SK-N-SH (cell line): ENCODE results near the gene AMPH. TPM values are rescaled to one million over a fixed set of nuclear protein-coding genes. Genes with fewer than 3 reads are reported as not detected.

Experiments
- CTCF ChIA-PET: fragments of 300-600, 350-600 bp; formaldehyde crosslinking; extraction: SDS; loops from one replicate; lab custom pipeline; 2021; lab: Yijun Ruan, JAX
- POLR2A ChIA-PET: fragments of 350-600 bp; sonication (Branson Sonifier 250); formaldehyde crosslinking; extraction: SDS; loops from one replicate; lab custom pipeline; 2020; ENCODE audit warnings: antibody characterized with exemption, inconsistent platforms; lab: Yijun Ruan, JAX
- DNase-seq: peaks from one replicate; pipeline ENCODE4 v3.0.0; 2012
- H2AFZ ChIP-seq: fragments of 200-600 bp; sonication (generic); 2 replicates; pipeline ENCODE4 v1.8.1; 2016; ENCODE audit warnings: antibody characterized with exemption, mild to moderate bottlenecking, low read depth
- H3F3A ChIP-seq: fragments of 200-600 bp; sonication (generic); replicated peaks from 2 replicates; pipeline ENCODE3; 2016; ENCODE audit warnings: antibody characterized with exemption, mild to moderate bottlenecking; ENCODE audit not compliant: insufficient read depth
- H3K27ac ChIP-seq, 2 experiments: fragments of 200-500 bp in 1 of 2; fragments of 200-600 bp in 1 of 2; sonication (Bioruptor generic) in 1 of 2; sonication (generic), shearing (Covaris generic) in 1 of 2; 2 replicates each; pipeline versions ENCODE4 v1.5.1 to v1.6.1; 2014 to 2016; ENCODE audit warnings: low read depth in 2 of 2, inconsistent platforms in 1 of 2, low read length in 1 of 2, mild to moderate bottlenecking in 1 of 2, mixed read lengths in 1 of 2
- H3K27me3 ChIP-seq: fragments of 200-600 bp; sonication (generic), shearing (Covaris generic); 2 replicates; pipeline ENCODE4 v1.6.1; 2016; ENCODE audit warnings: mixed run types; ENCODE audit not compliant: insufficient read depth
- H3K36me3 ChIP-seq, 2 experiments: fragments of 200-500 bp in 1 of 2; fragments of 200-600 bp in 1 of 2; sonication (Bioruptor generic) in 1 of 2; sonication (generic) in 1 of 2; replicated peaks in 1 of 2; 2 replicates each; pipeline versions ENCODE3 to v1.5.1; 2014 to 2016; ENCODE audit warnings: low read length in 1 of 2, mild to moderate bottlenecking in 1 of 2; ENCODE audit not compliant: insufficient read depth in 2 of 2, control insufficient read depth in 1 of 2
- H3K4me1 ChIP-seq, 2 experiments: fragments of 200-500 bp in 1 of 2; fragments of 200-600 bp in 1 of 2; sonication (Bioruptor generic) in 1 of 2; sonication (generic), shearing (Covaris generic) in 1 of 2; 2 replicates each; pipeline versions ENCODE4 v1.5.1 to v1.6.1; 2014 to 2016; ENCODE audit warnings: low read depth in 1 of 2, low read length in 1 of 2, mixed run types in 1 of 2; ENCODE audit not compliant: insufficient read depth in 2 of 2, control insufficient read depth in 1 of 2
- H3K4me2 ChIP-seq: fragments of 200-600 bp; sonication (generic), shearing (Covaris generic); 2 replicates; pipeline ENCODE4 v1.6.1; 2017; ENCODE audit warnings: mixed run types
- H3K4me3 ChIP-seq, 2 experiments: fragments of 200-500 bp in 1 of 2; fragments of 200-600 bp in 1 of 2; sonication (Bioruptor generic) in 1 of 2; sonication (generic), shearing (Covaris generic) in 1 of 2; 2 replicates each; pipeline versions ENCODE4 v1.5.1 to v1.8.1; 2014 to 2016; ENCODE audit warnings: low read depth in 2 of 2, inconsistent platforms in 1 of 2, low read length in 1 of 2, mild to moderate bottlenecking in 1 of 2, mixed read lengths in 1 of 2, moderate library complexity in 1 of 2
- H3K79me2 ChIP-seq: fragments of 200-600 bp; sonication (generic); 2 replicates; pipeline ENCODE4 v1.8.1; 2017; ENCODE audit warnings: mild to moderate bottlenecking; ENCODE audit not compliant: insufficient read depth
- H3K9ac ChIP-seq: fragments of 200-600 bp; sonication (generic); 2 replicates; pipeline ENCODE4 v1.6.1; 2017; ENCODE audit warnings: mixed run types
- H3K9me2 ChIP-seq: fragments of 200-600 bp; sonication (generic); 2 replicates; pipeline ENCODE4 v1.6.1; 2017; ENCODE audit warnings: mixed run types
- H3K9me3 ChIP-seq: fragments of 200-600 bp; sonication (generic); 2 replicates; pipeline ENCODE4 v1.6.1; 2017; ENCODE audit warnings: mixed run types, mild to moderate bottlenecking, moderate library complexity
- H4K20me1 ChIP-seq: fragments of 200-600 bp; sonication (generic); 2 replicates; pipeline ENCODE4 v1.6.1; 2017; ENCODE audit warnings: mild to moderate bottlenecking, mixed run types; ENCODE audit not compliant: insufficient read depth
- CHD2 ChIP-seq: fragments of 150-350 bp; IDR thresholded peaks from 2 replicates; pipeline ENCODE4 v1.6.1; 2018; ENCODE audit warnings: low read length; ENCODE audit not compliant: partially characterized antibody
- EP300 ChIP-seq, 2 experiments: IDR thresholded peaks; 2 replicates each; pipeline versions ENCODE4 v1.4.0 to v1.6.1; 2012; ENCODE audit warnings: borderline replicate concordance in 1 of 2, low read depth in 1 of 2, low read length in 1 of 2
- EZH2phosphoT487 ChIP-seq: fragments of 200-600 bp; sonication (generic); IDR thresholded peaks from 2 replicates; pipeline ENCODE4 v1.6.1; 2017; ENCODE audit warnings: low read depth, mixed run types, mild to moderate bottlenecking, antibody characterized with exemption, moderate library complexity, borderline replicate concordance
- JUND ChIP-seq: IDR thresholded peaks from 2 replicates; pipeline ENCODE4 v1.4.0; 2012
- MAX ChIP-seq: IDR thresholded peaks from 2 replicates; pipeline ENCODE4 v1.4.0; 2012; ENCODE audit warnings: low read depth
- MEF2A ChIP-seq: IDR thresholded peaks from 2 replicates; pipeline ENCODE4 v1.4.0; 2012; ENCODE audit warnings: low read depth, borderline replicate concordance
- MXI1 ChIP-seq: IDR thresholded peaks from 2 replicates; pipeline ENCODE4 v1.6.1; 2012; ENCODE audit warnings: mild to moderate bottlenecking, low read depth, low read length, improper control_type of control experiment
- NRF1 ChIP-seq: IDR thresholded peaks from 2 replicates; pipeline ENCODE4 v1.6.1; 2012; ENCODE audit warnings: low read depth, mild to moderate bottlenecking, low read length
- POLR2AphosphoS5 ChIP-seq: IDR thresholded peaks from 2 replicates; pipeline ENCODE4 v1.6.1; 2012; ENCODE audit warnings: low read depth, low read length
- SIN3A ChIP-seq: IDR thresholded peaks from 2 replicates; pipeline ENCODE4 v1.6.1; 2012; ENCODE audit warnings: low read depth, mild to moderate bottlenecking, low read length, moderate library complexity, borderline replicate concordance
- TAF1 ChIP-seq: IDR thresholded peaks from 2 replicates; pipeline ENCODE4 v1.6.1; 2012; ENCODE audit warnings: low read depth, mild to moderate bottlenecking, low read length, moderate library complexity, borderline replicate concordance
- TEAD4 ChIP-seq: IDR thresholded peaks from 2 replicates; pipeline ENCODE4 v1.4.0; 2012; ENCODE audit warnings: mild to moderate bottlenecking, borderline replicate concordance; ENCODE audit not compliant: insufficient read depth
- USF2 ChIP-seq: fragments of 150-350 bp; IDR thresholded peaks from 2 replicates; pipeline ENCODE4 v1.6.1; 2017; ENCODE audit warnings: antibody characterized with exemption, low read length, low read depth, borderline replicate concordance
- WGBS: methylation state at CpG from one replicate; pipeline ENCODE4 v1.1.6; 2017; ENCODE audit warnings: low lambda C conversion rate; 5-methylcytosine and 5-hydroxymethylcytosine counted together
- polyA plus RNA-seq, 3 experiments: library from polyadenylated mRNA; depleted of rRNA; stranded (reverse); fragments of >200 nt; gene quantifications; 2 replicates each; pipeline ENCODE4 v1.2.3, GENCODE V29; 2012
- TF ChIP-seq, protein P1 (sequence below): IDR thresholded peaks from 2 replicates; pipeline ENCODE4 v1.4.0; 2012; ENCODE audit warnings: low read depth, borderline replicate concordance
- TF ChIP-seq, protein P2 (sequence below): fragments of 200-600 bp; sonication (generic); IDR thresholded peaks from 2 replicates; pipeline ENCODE4 v1.6.1; 2017; ENCODE audit warnings: antibody characterized with exemption, mild to moderate bottlenecking, moderate library complexity

Gene AMPH
- polyA plus RNA-seq, 1 of the 3 experiments (the other 2 are of a cell fraction) = 0.08 TPM

GRCh38 chr7:38561166-38561565 is 70.0 kb downstream of the AMPH start:
- Histone ChIP-seq H3K27ac (no peak overlapping the region), H3K36me3 (no peaks in the 10 kb centered on the region), H2AFZ (no peak overlapping the region), H3K4me3 (no peak overlapping the region), H3K9ac (no peak overlapping the region), H3K4me1 (no peaks in the 10 kb centered on the region), H3K9me3 (no peaks in the 10 kb centered on the region), H3K4me2 (no peak overlapping the region), H3F3A (no peaks in the 10 kb centered on the region), H3K27me3 (no peaks in the 10 kb centered on the region), H3K79me2 (no peaks in the 10 kb centered on the region), H4K20me1 (no peaks in the 10 kb centered on the region), H3K9me2 (no peaks in the 10 kb centered on the region)
- TF ChIP-seq MEF2A (no peak), CHD2 (no peak), MAX (no peak), TAF1 (no peak), USF2 (no peak), NRF1 (no peak), JUND (no peak), TEAD4 (no peak), POLR2AphosphoS5 (no peak), EP300 (IDR thresholded peaks at IDR 0.05; ENCODE audit: borderline replicate concordance in 1 of 2, low read depth in 1 of 2, low read length in 1 of 2) (no peak), EZH2phosphoT487 (no peak), MXI1 (no peak), SIN3A (no peak)
- TF ChIP-seq, protein P1, sequence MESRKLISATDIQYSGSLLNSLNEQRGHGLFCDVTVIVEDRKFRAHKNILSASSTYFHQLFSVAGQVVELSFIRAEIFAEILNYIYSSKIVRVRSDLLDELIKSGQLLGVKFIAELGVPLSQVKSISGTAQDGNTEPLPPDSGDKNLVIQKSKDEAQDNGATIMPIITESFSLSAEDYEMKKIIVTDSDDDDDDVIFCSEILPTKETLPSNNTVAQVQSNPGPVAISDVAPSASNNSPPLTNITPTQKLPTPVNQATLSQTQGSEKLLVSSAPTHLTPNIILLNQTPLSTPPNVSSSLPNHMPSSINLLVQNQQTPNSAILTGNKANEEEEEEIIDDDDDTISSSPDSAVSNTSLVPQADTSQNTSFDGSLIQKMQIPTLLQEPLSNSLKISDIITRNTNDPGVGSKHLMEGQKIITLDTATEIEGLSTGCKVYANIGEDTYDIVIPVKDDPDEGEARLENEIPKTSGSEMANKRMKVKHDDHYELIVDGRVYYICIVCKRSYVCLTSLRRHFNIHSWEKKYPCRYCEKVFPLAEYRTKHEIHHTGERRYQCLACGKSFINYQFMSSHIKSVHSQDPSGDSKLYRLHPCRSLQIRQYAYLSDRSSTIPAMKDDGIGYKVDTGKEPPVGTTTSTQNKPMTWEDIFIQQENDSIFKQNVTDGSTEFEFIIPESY = no peak
- TF ChIP-seq, protein P2, sequence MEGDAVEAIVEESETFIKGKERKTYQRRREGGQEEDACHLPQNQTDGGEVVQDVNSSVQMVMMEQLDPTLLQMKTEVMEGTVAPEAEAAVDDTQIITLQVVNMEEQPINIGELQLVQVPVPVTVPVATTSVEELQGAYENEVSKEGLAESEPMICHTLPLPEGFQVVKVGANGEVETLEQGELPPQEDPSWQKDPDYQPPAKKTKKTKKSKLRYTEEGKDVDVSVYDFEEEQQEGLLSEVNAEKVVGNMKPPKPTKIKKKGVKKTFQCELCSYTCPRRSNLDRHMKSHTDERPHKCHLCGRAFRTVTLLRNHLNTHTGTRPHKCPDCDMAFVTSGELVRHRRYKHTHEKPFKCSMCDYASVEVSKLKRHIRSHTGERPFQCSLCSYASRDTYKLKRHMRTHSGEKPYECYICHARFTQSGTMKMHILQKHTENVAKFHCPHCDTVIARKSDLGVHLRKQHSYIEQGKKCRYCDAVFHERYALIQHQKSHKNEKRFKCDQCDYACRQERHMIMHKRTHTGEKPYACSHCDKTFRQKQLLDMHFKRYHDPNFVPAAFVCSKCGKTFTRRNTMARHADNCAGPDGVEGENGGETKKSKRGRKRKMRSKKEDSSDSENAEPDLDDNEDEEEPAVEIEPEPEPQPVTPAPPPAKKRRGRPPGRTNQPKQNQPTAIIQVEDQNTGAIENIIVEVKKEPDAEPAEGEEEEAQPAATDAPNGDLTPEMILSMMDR = no peak
- 32% methylated on average over 3 of the region's 3 CpGs for whole genome bisulfite sequencing
- ChIA-PET CTCF (interaction anchor here (0.6 to 1.0 kb wide), 2 partner anchors 12 to 727 kb away, joined by 3 to 4 read pairs; no protein-coding TSS in a partner anchor), POLR2A (no interaction called here)
- no peak for DNase-seq
